ENCODE data around the gene CCDC187. TPM values are rescaled to one million over a fixed set of nuclear protein-coding genes. Genes with fewer than 3 reads are reported as not detected.

CCDC187 gene
- total RNA-seq, 1 experiment from 2014 or later: not detected

- no peak for DNase-seq (ENCODE audit: low spot score)
Measured at GRCh38 chr9:136297766-136298735, 5.8 kb downstream of the CCDC187 start.

GRCh38 chr9:136297016-136297691 lies 6.7 kb downstream of the CCDC187 start:
- DNase-seq (ENCODE audit: low spot score): no peak

- no peak for DNase-seq (ENCODE audit: low spot score)
Measured at GRCh38 chr9:136296434-136297015, 7.4 kb downstream of the CCDC187 start.

- no peak for DNase-seq (ENCODE audit: low spot score)
Measured at GRCh38 chr9:136295542-136296433, 8.1 kb downstream of the CCDC187 start.

- DNase-seq (ENCODE audit: low spot score): no peak
Measured at GRCh38 chr9:136295055-136295454, 8.8 kb downstream of the CCDC187 start.

GRCh38 chr9:136294437-136294836 lies 9.5 kb downstream of the CCDC187 start:
- DNase-seq (ENCODE audit: low spot score): no peak

- DNase-seq (ENCODE audit: low spot score): no peak
Measured at GRCh38 chr9:136293476-136294077, 10.3 kb downstream of the CCDC187 start.

- no peak for DNase-seq (ENCODE audit: low spot score)
Measured at GRCh38 chr9:136292591-136293448, 11.1 kb downstream of the CCDC187 start.

- DNase-seq (ENCODE audit: low spot score): no peak
Measured at GRCh38 chr9:136292026-136292538, 11.8 kb downstream of the CCDC187 start.

- no peak for DNase-seq (ENCODE audit: low spot score)
Measured at GRCh38 chr9:136291306-136292025, 12.4 kb downstream of the CCDC187 start.

- no peak for DNase-seq (ENCODE audit: low spot score)
Measured at GRCh38 chr9:136290508-136291000, 13.3 kb downstream of the CCDC187 start.

- no peak for DNase-seq (ENCODE audit: low spot score)
Measured at GRCh38 chr9:136289651-136290507, 14.0 kb downstream of the CCDC187 start.

GRCh38 chr9:136287960-136288753 lies 15.7 kb downstream of the CCDC187 start:
- DNase-seq (ENCODE audit: low spot score): no peak

GRCh38 chr9:136286987-136287379 lies 16.9 kb downstream of the CCDC187 start:
- DNase-seq (ENCODE audit: low spot score): no peak

GRCh38 chr9:136286359-136286986 lies 17.4 kb downstream of the CCDC187 start:
- no peak for DNase-seq (ENCODE audit: low spot score)

GRCh38 chr9:136285501-136286358 lies 18.2 kb downstream of the CCDC187 start:
- no peak for DNase-seq (ENCODE audit: low spot score)

All from H4 (cell line).